WTC11 (cell line): Measurements from ENCODE around the gene DIPK2A. TPM values are rescaled to one million over a fixed set of nuclear protein-coding genes. Genes with fewer than 3 reads are reported as not detected.

ENCODE experiments used
- ATAC-seq: fragments of 200-7000 bp; cut with Tn5 transposase; 2 replicates; pipeline ENCODE4 v1.10.0; 2021; ENCODE audit warnings: mild to moderate bottlenecking, moderate library complexity
- CTCF ChIA-PET: fragments of 300-600 bp; sonication (Branson Sonifier 250); formaldehyde crosslinking; loops from one replicate; lab custom pipeline; 2021; ENCODE audit warnings: antibody characterized with exemption; lab: Charles Lee
- POLR2A ChIA-PET: fragments of 350-600 bp; sonication (Branson Sonifier 250); formaldehyde crosslinking; loops from one replicate; lab custom pipeline; 2021; ENCODE audit warnings: antibody characterized with exemption; lab: Charles Lee
- DNase-seq: peaks from one replicate; pipeline ENCODE4 v3.0.0; 2021; ENCODE audit warnings: low spot score
- H3K27ac Mint-ChIP-seq: 2 replicates; pipeline ENCODE4 v1.8.0; 2021; ENCODE audit warnings: mixed read lengths
- H3K27me3 Mint-ChIP-seq: 2 replicates; pipeline ENCODE4 v1.8.0; 2021; ENCODE audit warnings: low read depth, mild to moderate bottlenecking, moderate library complexity, mixed read lengths
- H3K36me3 Mint-ChIP-seq: 2 replicates; pipeline ENCODE4 v1.8.0; 2021; ENCODE audit warnings: mixed read lengths
- H3K4me1 Mint-ChIP-seq: 2 replicates; pipeline ENCODE4 v1.8.0; 2022; ENCODE audit warnings: mixed read lengths
- H3K4me3 Mint-ChIP-seq: 2 replicates; pipeline ENCODE4 v1.8.0; 2021; ENCODE audit warnings: mild to moderate bottlenecking, moderate library complexity, mixed read lengths
- H3K9me3 Mint-ChIP-seq: 2 replicates; pipeline ENCODE4 v1.8.0; 2021; ENCODE audit warnings: mixed read lengths
- ATF1 ChIP-seq: sonication (generic); formaldehyde crosslinking; IDR thresholded peaks from 2 replicates; pipeline ENCODE4 v1.8.1; 2023; ENCODE audit warnings: mild to moderate bottlenecking, moderate library complexity, missing genetic modification reagents
- CREM ChIP-seq: sonication (generic); formaldehyde crosslinking; IDR thresholded peaks from 2 replicates; pipeline ENCODE4 v1.8.1; 2022; ENCODE audit warnings: mild to moderate bottlenecking, missing genetic modification reagents, moderate library complexity
- GABPB1 ChIP-seq: sonication (generic); formaldehyde crosslinking; IDR thresholded peaks from 2 replicates; pipeline ENCODE4 v1.8.1; 2023; ENCODE audit warnings: mild to moderate bottlenecking, missing genetic modification reagents
- GTF2I ChIP-seq: fragments of 250-450 bp; sonication (Bioruptor Pico); conservative IDR thresholded peaks from 2 replicates; pipeline ENCODE4 v1.4.0; 2021; ENCODE audit warnings: mild to moderate bottlenecking
- KAT7 ChIP-seq: sonication (generic); formaldehyde crosslinking; IDR thresholded peaks from 2 replicates; pipeline ENCODE4 v1.8.1; 2023; ENCODE audit warnings: missing genetic modification reagents, mild to moderate bottlenecking, borderline replicate concordance
- NFATC4 ChIP-seq: fragments of 250-450 bp; sonication (Bioruptor Pico); IDR thresholded peaks from 2 replicates; pipeline ENCODE4 v1.9.0; 2021; ENCODE audit warnings: mild to moderate bottlenecking
- NFE2L1 ChIP-seq: sonication (generic); formaldehyde crosslinking; IDR thresholded peaks from 2 replicates; pipeline ENCODE4 v1.8.1; 2023; ENCODE audit warnings: missing genetic modification reagents
- NFYB ChIP-seq: sonication (generic); formaldehyde crosslinking; conservative IDR thresholded peaks from 2 replicates; pipeline ENCODE4 v1.8.0; 2022; ENCODE audit warnings: low read depth, missing genetic modification reagents
- RORB ChIP-seq: fragments of 250-450 bp; sonication (Bioruptor Pico); IDR thresholded peaks from 2 replicates; pipeline ENCODE4 v1.9.0; 2021; ENCODE audit warnings: mild to moderate bottlenecking
- SOX15 ChIP-seq: fragments of 250-450 bp; sonication (Bioruptor Pico); IDR thresholded peaks from 2 replicates; pipeline ENCODE4 v1.9.0; 2021; ENCODE audit warnings: mild to moderate bottlenecking
- TEAD4 ChIP-seq: sonication (generic); formaldehyde crosslinking; IDR thresholded peaks from 2 replicates; pipeline ENCODE4 v1.8.0; 2022; ENCODE audit warnings: mild to moderate bottlenecking, missing genetic modification reagents
- ZNF219 ChIP-seq: sonication (generic); formaldehyde crosslinking; IDR thresholded peaks from 2 replicates; pipeline ENCODE4 v1.8.0; 2023; ENCODE audit warnings: missing genetic modification reagents, mild to moderate bottlenecking, borderline replicate concordance
- ZNF263 ChIP-seq: sonication (generic); formaldehyde crosslinking; IDR thresholded peaks from 2 replicates; pipeline ENCODE4 v1.8.1; 2022; ENCODE audit warnings: low read depth, mild to moderate bottlenecking, moderate library complexity, missing genetic modification reagents
- ZNF396 ChIP-seq: fragments of 250-450 bp; sonication (Bioruptor Pico); IDR thresholded peaks from 2 replicates; pipeline ENCODE4 v1.8.0; 2021; ENCODE audit warnings: mild to moderate bottlenecking, moderate library complexity, borderline replicate concordance
- ZNF423 ChIP-seq: fragments of 250-450 bp; sonication (Bioruptor Pico); IDR thresholded peaks from 2 replicates; pipeline ENCODE4 v2.1.2; 2022; ENCODE audit warnings: mild to moderate bottlenecking, moderate library complexity
- ZNF671 ChIP-seq: fragments of 250-450 bp; sonication (Bioruptor Pico); IDR thresholded peaks from 2 replicates; pipeline ENCODE4 v1.8.0; 2021; ENCODE audit warnings: mild to moderate bottlenecking
- total RNA-seq: library from RNA; stranded (reverse); gene quantifications from 3 replicates; pipeline ENCODE4 v1.2.3, GENCODE V29; 2021
- TF ChIP-seq, protein P1 (sequence below): sonication (generic); formaldehyde crosslinking; IDR thresholded peaks from 2 replicates; pipeline ENCODE4 v1.8.0; 2022; ENCODE audit warnings: mild to moderate bottlenecking, missing genetic modification reagents
- TF ChIP-seq, protein P2 (sequence below): sonication (generic); formaldehyde crosslinking; IDR thresholded peaks from 2 replicates; pipeline ENCODE4 v1.8.1; 2022; ENCODE audit warnings: low read depth, missing genetic modification reagents, borderline replicate concordance
- TF ChIP-seq, protein P3 (sequence below): fragments of 250-450 bp; sonication (Bioruptor Pico); conservative IDR thresholded peaks from 2 replicates; pipeline ENCODE4 v1.9.0; 2021; ENCODE audit warnings: mild to moderate bottlenecking
- TF ChIP-seq, protein P4 (sequence below): sonication (generic); formaldehyde crosslinking; IDR thresholded peaks from 2 replicates; pipeline ENCODE4 v1.8.0; 2022; ENCODE audit warnings: mild to moderate bottlenecking, missing genetic modification reagents
- TF ChIP-seq, protein P5 (sequence below): sonication (generic); formaldehyde crosslinking; IDR thresholded peaks from 2 replicates; pipeline ENCODE4 v1.8.0; 2022; ENCODE audit warnings: mild to moderate bottlenecking, missing genetic modification reagents
- TF ChIP-seq, protein P6 (sequence below): fragments of 200-600 bp; IDR thresholded peaks from 2 replicates; pipeline ENCODE4 v1.8.0; 2022; ENCODE audit warnings: antibody characterized with exemption
- TF ChIP-seq, protein P7 (sequence below): sonication (generic); formaldehyde crosslinking; IDR thresholded peaks from 2 replicates; pipeline ENCODE4 v1.8.1; 2023; ENCODE audit warnings: mild to moderate bottlenecking, missing genetic modification reagents, moderate library complexity
- TF ChIP-seq, protein P8 (sequence below): sonication (generic); formaldehyde crosslinking; IDR thresholded peaks from 2 replicates; pipeline ENCODE4 v1.8.1; 2023; ENCODE audit warnings: mild to moderate bottlenecking, missing genetic modification reagents, moderate library complexity

DIPK2A gene
- total RNA-seq, 1 experiment from 2014 or later = 35.1 TPM

DNA sequence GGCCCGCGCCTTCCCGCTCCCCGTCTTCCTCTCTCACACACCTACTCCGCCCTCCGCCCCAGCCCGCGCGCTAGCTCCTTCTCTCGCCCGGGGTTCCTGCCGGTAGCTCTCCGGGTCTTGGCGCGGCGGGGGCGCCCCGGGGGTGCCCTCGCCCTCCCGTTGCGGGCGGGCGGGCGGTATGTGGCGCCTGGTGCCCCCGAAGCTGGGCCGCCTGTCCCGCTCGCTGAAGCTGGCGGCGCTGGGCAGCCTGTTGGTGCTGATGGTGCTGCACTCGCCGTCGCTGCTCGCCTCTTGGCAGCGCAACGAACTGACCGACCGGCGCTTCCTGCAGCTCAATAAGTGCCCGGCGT is 507 bp downstream of the DIPK2A start:
- H3K27ac Mint-ChIP-seq = no peak overlapping the region

DNA sequence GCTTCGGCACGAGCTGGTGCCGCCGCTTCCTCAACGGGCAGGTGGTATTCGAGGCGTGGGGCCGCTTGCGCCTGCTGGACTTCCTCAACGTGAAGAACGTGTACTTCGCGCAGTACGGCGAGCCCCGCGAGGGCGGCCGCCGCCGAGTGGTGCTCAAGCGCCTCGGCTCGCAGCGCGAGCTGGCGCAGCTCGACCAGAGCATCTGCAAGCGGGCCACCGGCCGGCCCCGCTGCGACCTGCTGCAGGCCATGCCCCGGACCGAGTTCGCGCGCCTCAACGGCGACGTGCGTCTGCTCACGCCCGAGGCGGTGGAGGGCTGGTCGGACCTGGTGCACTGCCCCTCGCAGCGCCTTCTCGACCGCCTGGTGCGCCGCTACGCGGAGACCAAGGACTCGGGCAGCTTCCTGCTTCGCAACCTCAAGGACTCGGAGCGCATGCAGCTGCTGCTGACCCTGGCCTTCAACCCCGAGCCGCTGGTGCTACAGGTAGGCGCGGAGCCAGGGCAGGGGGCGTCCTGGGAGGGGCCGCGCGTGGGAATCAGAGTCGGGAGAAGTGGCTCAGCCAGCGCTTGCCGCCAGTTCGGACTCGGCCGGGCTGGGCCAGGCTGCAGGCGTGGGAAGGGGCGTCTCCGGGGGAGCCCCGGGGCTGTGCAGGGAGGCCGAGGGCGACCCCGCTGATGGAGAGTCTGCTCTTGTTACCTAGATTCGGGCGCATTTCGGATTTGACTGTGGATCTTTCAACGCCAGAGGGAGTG is 1.1 kb downstream of the DIPK2A start:
- no peaks in the 10 kb centered on the region; the same call in none of the 2 replicates for H3K27me3 Mint-ChIP-seq
- CTCF ChIA-PET = interaction anchor here (0.6 to 2.6 kb wide), 6 partner anchors 20 to 611 kb away, joined by 4 to 18 read pairs (median 6); no protein-coding TSS in a partner anchor
- peak overlapping the region; percentile 93 for H3K4me3 Mint-ChIP-seq
- peak; percentile 59 for DNase-seq
- no peaks in the 10 kb centered on the region for H3K9me3 Mint-ChIP-seq
- H3K27ac Mint-ChIP-seq = peak overlapping the region; percentile 79
- peaks cover 45% of the 10 kb centered on the region for H3K4me1 Mint-ChIP-seq
- POLR2A ChIA-PET = interaction anchor here (0.6 to 1.8 kb wide), 12 partner anchors 8 to 971 kb away, joined by 3 to 13 read pairs (median 4); partner anchors contain the start of gene U2SURP
- H3K36me3 Mint-ChIP-seq = no peaks in the 10 kb centered on the region
- ATAC-seq = peak; percentile 8
- TF ChIP-seq ZNF263 (0 out of 2 replicates have a peak, but pooled peaks have one; percentile 26), ZNF396 (CRISPR knock-in tag) (no peak), SOX15 (CRISPR knock-in tag) (no peak), ATF1 (CRISPR knock-in tag) (no peak; the same call in 1 of the 2 replicates), GTF2I (CRISPR knock-in tag) (no peak), NFYB (CRISPR knock-in tag) (no peak; the same call in 1 of the 2 replicates), ZNF423 (CRISPR knock-in tag) (peak; percentile 48), ZNF671 (CRISPR knock-in tag) (no peak), TEAD4 (CRISPR knock-in tag) (peak; percentile 53; the same call in 1 of the 2 replicates), RORB (CRISPR knock-in tag) (no peak), GABPB1 (CRISPR knock-in tag) (no peak)
- TF ChIP-seq, protein P1, sequence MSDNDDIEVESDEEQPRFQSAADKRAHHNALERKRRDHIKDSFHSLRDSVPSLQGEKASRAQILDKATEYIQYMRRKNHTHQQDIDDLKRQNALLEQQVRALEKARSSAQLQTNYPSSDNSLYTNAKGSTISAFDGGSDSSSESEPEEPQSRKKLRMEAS (CRISPR knock-in tag) = peak; percentile 60
- TF ChIP-seq, protein P2, sequence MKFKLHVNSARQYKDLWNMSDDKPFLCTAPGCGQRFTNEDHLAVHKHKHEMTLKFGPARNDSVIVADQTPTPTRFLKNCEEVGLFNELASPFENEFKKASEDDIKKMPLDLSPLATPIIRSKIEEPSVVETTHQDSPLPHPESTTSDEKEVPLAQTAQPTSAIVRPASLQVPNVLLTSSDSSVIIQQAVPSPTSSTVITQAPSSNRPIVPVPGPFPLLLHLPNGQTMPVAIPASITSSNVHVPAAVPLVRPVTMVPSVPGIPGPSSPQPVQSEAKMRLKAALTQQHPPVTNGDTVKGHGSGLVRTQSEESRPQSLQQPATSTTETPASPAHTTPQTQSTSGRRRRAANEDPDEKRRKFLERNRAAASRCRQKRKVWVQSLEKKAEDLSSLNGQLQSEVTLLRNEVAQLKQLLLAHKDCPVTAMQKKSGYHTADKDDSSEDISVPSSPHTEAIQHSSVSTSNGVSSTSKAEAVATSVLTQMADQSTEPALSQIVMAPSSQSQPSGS = no peak
- TF ChIP-seq, protein P3, sequence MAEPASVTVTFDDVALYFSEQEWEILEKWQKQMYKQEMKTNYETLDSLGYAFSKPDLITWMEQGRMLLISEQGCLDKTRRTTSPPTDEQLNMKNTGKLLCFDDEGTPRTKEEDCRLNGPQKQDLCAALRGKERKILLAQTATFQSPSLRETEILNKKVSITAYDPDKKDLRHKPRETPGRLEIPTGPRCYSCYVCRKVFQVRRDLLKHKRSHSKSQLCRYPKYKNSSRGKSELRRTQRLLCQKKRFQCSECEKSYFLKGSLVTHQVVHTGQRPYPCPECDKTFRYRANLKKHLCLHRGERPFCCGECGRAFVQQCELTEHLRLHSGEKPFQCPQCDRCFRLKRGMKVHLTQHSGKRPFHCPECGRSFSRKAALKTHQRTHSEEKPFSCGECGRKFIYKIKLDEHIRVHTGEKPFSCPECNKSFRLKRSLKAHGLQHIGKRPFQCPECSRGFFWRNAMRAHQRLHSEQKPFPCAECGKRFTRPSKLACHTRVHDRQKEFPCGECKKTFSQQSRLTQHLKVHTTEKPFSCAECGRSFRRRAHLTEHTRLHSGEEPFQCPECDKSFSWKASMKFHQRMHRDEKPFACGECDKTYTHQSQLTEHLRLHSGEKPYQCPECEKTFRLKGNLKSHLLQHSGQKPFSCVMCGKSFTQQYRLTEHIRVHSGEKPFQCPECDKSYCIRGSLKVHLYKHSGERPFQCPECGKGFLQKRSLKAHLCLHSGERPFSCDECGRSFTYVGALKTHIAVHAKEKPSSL (CRISPR knock-in tag) = no peak
- TF ChIP-seq, protein P4, sequence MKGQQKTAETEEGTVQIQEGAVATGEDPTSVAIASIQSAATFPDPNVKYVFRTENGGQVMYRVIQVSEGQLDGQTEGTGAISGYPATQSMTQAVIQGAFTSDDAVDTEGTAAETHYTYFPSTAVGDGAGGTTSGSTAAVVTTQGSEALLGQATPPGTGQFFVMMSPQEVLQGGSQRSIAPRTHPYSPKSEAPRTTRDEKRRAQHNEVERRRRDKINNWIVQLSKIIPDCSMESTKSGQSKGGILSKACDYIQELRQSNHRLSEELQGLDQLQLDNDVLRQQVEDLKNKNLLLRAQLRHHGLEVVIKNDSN (CRISPR knock-in tag) = no peak; the same call in 1 of the 2 replicates
- TF ChIP-seq, protein P5, sequence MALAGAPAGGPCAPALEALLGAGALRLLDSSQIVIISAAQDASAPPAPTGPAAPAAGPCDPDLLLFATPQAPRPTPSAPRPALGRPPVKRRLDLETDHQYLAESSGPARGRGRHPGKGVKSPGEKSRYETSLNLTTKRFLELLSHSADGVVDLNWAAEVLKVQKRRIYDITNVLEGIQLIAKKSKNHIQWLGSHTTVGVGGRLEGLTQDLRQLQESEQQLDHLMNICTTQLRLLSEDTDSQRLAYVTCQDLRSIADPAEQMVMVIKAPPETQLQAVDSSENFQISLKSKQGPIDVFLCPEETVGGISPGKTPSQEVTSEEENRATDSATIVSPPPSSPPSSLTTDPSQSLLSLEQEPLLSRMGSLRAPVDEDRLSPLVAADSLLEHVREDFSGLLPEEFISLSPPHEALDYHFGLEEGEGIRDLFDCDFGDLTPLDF (CRISPR knock-in tag) = no peak

More for the DNA sequence above, 507 bp downstream of the DIPK2A start:
- DNase-seq (no peak), ATAC-seq (peak; percentile 2)
- H3K4me3 Mint-ChIP-seq = peak overlapping the region; percentile 93
- POLR2A ChIA-PET = interaction anchor here (0.6 to 1.8 kb wide), 18 partner anchors 8 to 971 kb away, joined by 3 to 13 read pairs (median 4); partner anchors contain the start of gene U2SURP
- CTCF ChIA-PET = interaction anchor here (0.6 to 2.6 kb wide), 9 partner anchors 9 to 633 kb away, joined by 3 to 18 read pairs (median 4); no protein-coding TSS in a partner anchor
- TF ChIP-seq, protein P6, sequence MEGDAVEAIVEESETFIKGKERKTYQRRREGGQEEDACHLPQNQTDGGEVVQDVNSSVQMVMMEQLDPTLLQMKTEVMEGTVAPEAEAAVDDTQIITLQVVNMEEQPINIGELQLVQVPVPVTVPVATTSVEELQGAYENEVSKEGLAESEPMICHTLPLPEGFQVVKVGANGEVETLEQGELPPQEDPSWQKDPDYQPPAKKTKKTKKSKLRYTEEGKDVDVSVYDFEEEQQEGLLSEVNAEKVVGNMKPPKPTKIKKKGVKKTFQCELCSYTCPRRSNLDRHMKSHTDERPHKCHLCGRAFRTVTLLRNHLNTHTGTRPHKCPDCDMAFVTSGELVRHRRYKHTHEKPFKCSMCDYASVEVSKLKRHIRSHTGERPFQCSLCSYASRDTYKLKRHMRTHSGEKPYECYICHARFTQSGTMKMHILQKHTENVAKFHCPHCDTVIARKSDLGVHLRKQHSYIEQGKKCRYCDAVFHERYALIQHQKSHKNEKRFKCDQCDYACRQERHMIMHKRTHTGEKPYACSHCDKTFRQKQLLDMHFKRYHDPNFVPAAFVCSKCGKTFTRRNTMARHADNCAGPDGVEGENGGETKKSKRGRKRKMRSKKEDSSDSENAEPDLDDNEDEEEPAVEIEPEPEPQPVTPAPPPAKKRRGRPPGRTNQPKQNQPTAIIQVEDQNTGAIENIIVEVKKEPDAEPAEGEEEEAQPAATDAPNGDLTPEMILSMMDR = no peak
- TF ChIP-seq, protein P7, sequence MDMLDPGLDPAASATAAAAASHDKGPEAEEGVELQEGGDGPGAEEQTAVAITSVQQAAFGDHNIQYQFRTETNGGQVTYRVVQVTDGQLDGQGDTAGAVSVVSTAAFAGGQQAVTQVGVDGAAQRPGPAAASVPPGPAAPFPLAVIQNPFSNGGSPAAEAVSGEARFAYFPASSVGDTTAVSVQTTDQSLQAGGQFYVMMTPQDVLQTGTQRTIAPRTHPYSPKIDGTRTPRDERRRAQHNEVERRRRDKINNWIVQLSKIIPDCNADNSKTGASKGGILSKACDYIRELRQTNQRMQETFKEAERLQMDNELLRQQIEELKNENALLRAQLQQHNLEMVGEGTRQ (CRISPR knock-in tag) = 0 out of 2 replicates have a peak, but pooled peaks have one; percentile 2
- 0 out of 2 replicates have a peak, but pooled peaks have one; percentile 10 for TF ChIP-seq CREM (CRISPR knock-in tag)
- no peak for TF ChIP-seq NFATC4 (CRISPR knock-in tag)
- peak; percentile 18 for TF ChIP-seq KAT7 (CRISPR knock-in tag)
- TF ChIP-seq, protein P8, sequence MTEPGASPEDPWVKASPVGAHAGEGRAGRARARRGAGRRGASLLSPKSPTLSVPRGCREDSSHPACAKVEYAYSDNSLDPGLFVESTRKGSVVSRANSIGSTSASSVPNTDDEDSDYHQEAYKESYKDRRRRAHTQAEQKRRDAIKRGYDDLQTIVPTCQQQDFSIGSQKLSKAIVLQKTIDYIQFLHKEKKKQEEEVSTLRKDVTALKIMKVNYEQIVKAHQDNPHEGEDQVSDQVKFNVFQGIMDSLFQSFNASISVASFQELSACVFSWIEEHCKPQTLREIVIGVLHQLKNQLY (CRISPR knock-in tag) = no peak
- 0 out of 2 replicates have a peak, but pooled peaks have one; percentile 13 for TF ChIP-seq NFE2L1
- 0 out of 2 replicates have a peak, but pooled peaks have one; percentile 22 for TF ChIP-seq ZNF219
- 0 out of 2 replicates have a peak, but pooled peaks have one; percentile 21 for TF ChIP-seq GABPB1 (CRISPR knock-in tag)
- peak; percentile 70 for TF ChIP-seq ZNF423 (CRISPR knock-in tag)
- H3K36me3 Mint-ChIP-seq = no peaks in the 10 kb centered on the region
- H3K9me3 Mint-ChIP-seq = no peaks in the 10 kb centered on the region
- H3K4me1 Mint-ChIP-seq = peaks cover 40% of the 10 kb centered on the region
- H3K27me3 Mint-ChIP-seq = no peaks in the 10 kb centered on the region; the same call in none of the 2 replicates
